Stimulated activated CD4-positive, alpha-beta T cell treated with anti-CD3 and anti-CD28 coated beads, Interleukin-4, amount 100 ng/mL, for 24 hours (primary cell): ENCODE results near the gene KIF5C.
A peak's percentile ranks its signal among the peaks of the same experiment; 100 is the strongest.

Experiments used
- DNase-seq: peaks from one replicate; pipeline ENCODE4 v3.0.0-alpha.2; 2020

Gene KIF5C

GRCh38 chr2:149055751-149056150, 180.7 kb downstream of the KIF5C start:
- no peak for DNase-seq

DNA sequence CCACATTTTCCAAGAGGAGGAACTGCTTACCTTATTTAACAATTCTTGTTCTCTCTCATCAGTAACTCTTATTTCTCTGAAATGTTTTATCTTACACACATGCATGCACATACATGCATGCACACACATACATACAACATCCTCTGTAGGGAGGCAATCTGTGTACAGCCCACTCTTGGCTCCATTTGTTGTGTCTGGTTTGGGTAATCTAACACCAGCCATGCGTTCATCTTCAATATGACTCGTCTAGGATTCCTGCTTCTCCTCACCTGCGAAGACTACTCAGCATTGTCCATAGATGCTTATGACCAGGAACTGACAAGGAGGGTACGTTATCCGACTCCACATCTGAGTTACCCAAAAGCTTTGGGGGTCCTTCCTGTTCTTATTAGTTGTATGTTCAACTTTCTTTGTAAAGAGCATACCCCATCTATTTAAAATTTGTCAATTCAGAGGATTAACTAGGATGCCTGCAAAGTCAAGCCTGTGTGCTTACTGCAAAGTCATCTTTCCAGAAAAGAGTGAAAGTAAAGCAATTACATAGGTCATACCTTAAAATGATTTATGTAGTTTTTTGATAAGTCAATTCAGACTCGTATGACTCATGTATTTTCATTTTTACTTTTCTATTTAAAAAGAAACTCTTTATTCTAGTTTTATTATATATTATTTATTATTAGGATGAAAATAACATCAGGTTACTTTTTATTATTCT, 181.7 kb downstream of the KIF5C start:
- no peak for DNase-seq

DNA sequence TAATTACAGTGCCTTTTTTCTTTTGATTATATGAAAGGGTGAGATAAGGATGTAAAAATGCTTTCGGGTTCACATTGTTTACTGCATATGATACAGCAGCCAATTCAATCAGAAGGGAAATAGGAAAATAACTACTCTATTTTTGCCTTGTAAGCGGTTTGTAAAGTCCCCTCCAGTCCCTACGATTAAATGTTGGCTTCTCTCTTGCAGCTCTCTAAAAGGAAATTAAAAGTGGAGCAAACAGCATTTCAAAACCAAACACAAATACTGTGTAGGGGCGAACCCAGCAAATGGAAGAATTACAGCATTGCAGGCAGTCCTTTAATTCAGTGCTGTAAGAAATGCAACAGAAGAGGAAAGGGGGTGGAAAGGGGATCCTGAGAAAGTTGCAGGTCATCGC, 182.4 kb downstream of the KIF5C start:
- no peak for DNase-seq

- DNase-seq, result no peak
These were observed 183.9 kb downstream of the KIF5C start for GRCh38 chr2:149058936-149059335.

GRCh38 chr2:149059822-149060221, 184.8 kb downstream of the KIF5C start:
- no peak for DNase-seq

- no peak for DNase-seq
These were observed 186.2 kb downstream of the KIF5C start for GRCh38 chr2:149061133-149061745.

GRCh38 chr2:149062531-149062930, 187.5 kb downstream of the KIF5C start:
- no peak for DNase-seq

DNA sequence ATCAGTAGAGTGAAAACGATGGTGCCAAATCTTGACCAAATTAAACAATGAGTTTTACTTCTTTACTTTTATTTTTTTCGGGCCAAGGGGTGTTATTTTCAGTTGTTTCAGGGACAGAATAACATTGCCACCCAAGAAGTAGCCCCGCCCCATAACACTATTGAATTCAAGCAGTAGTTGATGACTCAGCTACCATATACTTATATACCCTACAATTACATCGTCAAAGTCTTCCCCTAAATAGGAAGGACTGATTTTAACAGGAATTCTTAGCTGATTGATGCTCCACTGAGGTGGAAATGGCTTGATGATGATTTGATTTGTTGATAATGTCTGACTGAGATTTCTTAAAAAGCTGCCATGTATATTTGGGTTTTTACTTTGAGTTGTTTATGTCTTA, 188.2 kb downstream of the KIF5C start:
- DNase-seq, result no peak

GRCh38 chr2:149064365-149064841, 189.4 kb downstream of the KIF5C start:
- DNase-seq, result no peak

- no peak for DNase-seq
These were observed 190.0 kb downstream of the KIF5C start for GRCh38 chr2:149064856-149065630.

- DNase-seq, result no peak
These were observed 193.4 kb downstream of the KIF5C start for GRCh38 chr2:149068225-149068995.

- peak; percentile 27 for DNase-seq
These were observed 194.2 kb downstream of the KIF5C start for GRCh38 chr2:149068996-149069888.

- DNase-seq, result no peak
These were observed 195.8 kb downstream of the KIF5C start for GRCh38 chr2:149070681-149071320.

DNA sequence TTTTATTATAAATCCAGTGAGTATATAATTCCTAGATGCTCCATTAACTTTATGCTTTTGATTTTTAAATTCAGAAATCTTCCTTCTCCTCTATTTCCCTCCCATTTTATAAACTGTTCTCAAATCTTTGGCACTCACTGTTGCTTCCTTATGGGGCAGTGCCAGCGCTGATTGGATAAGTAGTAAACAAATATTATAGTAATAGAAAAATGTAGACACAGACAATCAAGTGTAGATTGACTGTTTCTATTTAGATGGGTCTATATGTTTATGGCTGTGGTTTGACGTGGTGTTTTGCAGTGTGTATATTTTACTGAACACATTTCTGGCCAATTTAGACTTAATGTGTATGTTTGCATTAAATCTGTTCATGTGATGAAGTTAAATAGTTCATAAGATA, 200.1 kb downstream of the KIF5C start:
- no peak for DNase-seq

DNA sequence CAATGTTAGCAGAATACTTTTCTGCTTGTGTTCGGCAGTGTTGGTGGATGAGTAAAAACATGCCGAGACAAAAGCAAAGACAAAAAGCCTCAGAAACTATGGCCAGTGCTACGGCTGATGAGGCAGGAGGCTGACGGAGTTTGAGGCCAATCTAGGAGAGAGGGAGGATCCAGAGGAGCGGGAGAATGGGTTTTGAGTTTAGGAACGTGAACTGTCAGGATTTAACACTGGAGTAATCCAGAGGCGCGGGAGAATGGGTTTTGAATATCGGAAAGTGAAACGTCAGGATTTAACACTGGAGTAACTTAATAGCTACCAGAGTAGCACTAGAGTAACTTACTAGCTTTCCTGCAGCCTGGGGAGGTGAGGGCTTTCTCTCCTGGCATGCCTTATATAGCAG, 200.8 kb downstream of the KIF5C start:
- DNase-seq, result no peak
